H9 (cell line): ENCODE measurements around the gene LYAR. TPM values are rescaled to one million over a fixed set of nuclear protein-coding genes. Genes with fewer than 3 reads are reported as not detected.

Experiments used
- DNase-seq: peaks from one replicate; pipeline ENCODE4 v3.0.0-alpha.2; 2017
- H2AFZ ChIP-seq: one replicate; pipeline ENCODE4 v1.6.1; 2013; ENCODE audit warnings: mild to moderate bottlenecking, low read length, control low read depth, moderate library complexity
- H2AK5ac ChIP-seq: 2 replicates; pipeline ENCODE4 v1.6.1; 2013; ENCODE audit warnings: low read length, control low read depth, mixed read lengths; ENCODE audit not compliant: insufficient read length
- H2BK120ac ChIP-seq: one replicate; pipeline ENCODE4 v1.6.1; 2013; ENCODE audit warnings: low read depth, mild to moderate bottlenecking, low read length, control low read depth, inconsistent platforms; ENCODE audit not compliant: poor library complexity, severe bottlenecking
- H2BK12ac ChIP-seq: 2 replicates; pipeline ENCODE4 v1.6.1; 2013; ENCODE audit warnings: low read length, control low read depth, mixed read lengths, low read depth; ENCODE audit not compliant: insufficient read length
- H2BK15ac ChIP-seq: 2 replicates; pipeline ENCODE4 v1.6.1; 2013; ENCODE audit warnings: low read depth, low read length, control low read depth
- H2BK20ac ChIP-seq: one replicate; pipeline ENCODE4 v1.6.1; 2013; ENCODE audit warnings: low read depth, mild to moderate bottlenecking, low read length, control low read depth, inconsistent platforms; ENCODE audit not compliant: poor library complexity, severe bottlenecking
- H2BK5ac ChIP-seq: 2 replicates; pipeline ENCODE4 v1.6.1; 2013; ENCODE audit warnings: low read length, control low read depth, mixed read lengths; ENCODE audit not compliant: insufficient read length
- H3K14ac ChIP-seq: 2 replicates; pipeline ENCODE4 v1.6.1; 2013; ENCODE audit warnings: low read length, control low read depth; ENCODE audit not compliant: insufficient read depth
- H3K18ac ChIP-seq: 2 replicates; pipeline ENCODE4 v1.6.1; 2013; ENCODE audit warnings: low read depth, mild to moderate bottlenecking, mixed read lengths, low read length, control low read depth; ENCODE audit not compliant: insufficient read length
- H3K23ac ChIP-seq: 2 replicates; pipeline ENCODE4 v1.6.1; 2013; ENCODE audit warnings: low read length, control low read depth, mixed read lengths, low read depth; ENCODE audit not compliant: insufficient read length
- H3K23me2 ChIP-seq: 2 replicates; pipeline ENCODE4 v1.6.1; 2013; ENCODE audit warnings: low read depth, mild to moderate bottlenecking, mixed read lengths, low read length, control low read depth; ENCODE audit not compliant: insufficient read length, poor library complexity, severe bottlenecking
- H3K27ac ChIP-seq: 2 replicates; pipeline ENCODE4 v1.5.1; 2013; ENCODE audit warnings: low read length, control low read depth, mixed read lengths, low read depth; ENCODE audit not compliant: insufficient read length
- H3K27me3 ChIP-seq: 2 replicates; pipeline ENCODE4 v1.6.1; 2013; ENCODE audit warnings: low read length, control low read depth, inconsistent platforms; ENCODE audit not compliant: insufficient read depth
- H3K4ac ChIP-seq: 2 replicates; pipeline ENCODE4 v1.6.1; 2013; ENCODE audit warnings: low read depth, mild to moderate bottlenecking, control low read depth, inconsistent platforms, low read length, moderate library complexity
- H3K4me1 ChIP-seq: 2 replicates; pipeline ENCODE4 v1.6.1; 2013; ENCODE audit warnings: low read length, control low read depth, inconsistent platforms; ENCODE audit not compliant: insufficient read depth
- H3K4me2 ChIP-seq: 2 replicates; pipeline ENCODE4 v1.6.1; 2013; ENCODE audit warnings: low read length, control low read depth, mixed read lengths; ENCODE audit not compliant: insufficient read length, insufficient read depth
- H3K56ac ChIP-seq: 2 replicates; pipeline ENCODE4 v1.6.1; 2013; ENCODE audit warnings: low read depth, mild to moderate bottlenecking, mixed read lengths, low read length, control low read depth; ENCODE audit not compliant: insufficient read length
- H3K79me1 ChIP-seq: 2 replicates; pipeline ENCODE4 v1.6.1; 2013; ENCODE audit warnings: low read depth, mild to moderate bottlenecking, moderate library complexity, low read length, control low read depth, inconsistent platforms; ENCODE audit not compliant: insufficient read depth, poor library complexity, severe bottlenecking
- H3K79me2 ChIP-seq: 2 replicates; pipeline ENCODE4 v1.6.1; 2013; ENCODE audit warnings: low read length, control low read depth, inconsistent platforms; ENCODE audit not compliant: insufficient read depth
- H3K9ac ChIP-seq: 2 replicates; pipeline ENCODE4 v1.6.1; 2013; ENCODE audit warnings: low read length, control low read depth, mixed read lengths; ENCODE audit not compliant: insufficient read length; ENCODE audit errors: extremely low read depth
- H3K9me3 ChIP-seq: one replicate; pipeline ENCODE4 v1.6.1; 2013; ENCODE audit warnings: low read depth, low read length, inconsistent platforms; ENCODE audit not compliant: control insufficient read depth
- H3T11ph ChIP-seq: one replicate; pipeline ENCODE4 v1.6.1; 2013; ENCODE audit warnings: mild to moderate bottlenecking, low read length, control low read depth, inconsistent platforms
- H4K20me1 ChIP-seq: one replicate; pipeline ENCODE4 v1.6.1; 2013; ENCODE audit not compliant: control insufficient read depth, insufficient read length, insufficient read depth
- H4K5ac ChIP-seq: 2 replicates; pipeline ENCODE4 v1.6.1; 2013; ENCODE audit warnings: low read depth, mild to moderate bottlenecking, mixed read lengths, low read length, control low read depth; ENCODE audit not compliant: insufficient read length
- H4K8ac ChIP-seq: replicated peaks from 2 replicates; pipeline ENCODE4 v1.6.1; 2013; ENCODE audit warnings: low read length, control low read depth, mixed read lengths, low read depth; ENCODE audit not compliant: insufficient read length
- H4K91ac ChIP-seq: 2 replicates; pipeline ENCODE4 v1.6.1; 2013; ENCODE audit warnings: low read depth, mild to moderate bottlenecking, moderate library complexity, mixed read lengths, low read length, control low read depth; ENCODE audit not compliant: insufficient read length
- H3K27ac Mint-ChIP-seq, 3 experiments: 2 replicates in 2 of 3; 3 replicates in 1 of 3; pipeline ENCODE4 v1.8.0; 2020 to 2021; ENCODE audit warnings: mixed read lengths in 3 of 3, mild to moderate bottlenecking in 1 of 3, moderate library complexity in 1 of 3
- H3K27me3 Mint-ChIP-seq: 2 replicates; pipeline ENCODE4 v1.8.0; 2021; ENCODE audit warnings: low read depth, mild to moderate bottlenecking, moderate library complexity, mixed read lengths
- H3K36me3 Mint-ChIP-seq, 3 experiments: 2 replicates in 2 of 3; 3 replicates in 1 of 3; pipeline ENCODE4 v1.8.0; 2020 to 2021; ENCODE audit warnings: low read depth in 3 of 3, mixed read lengths in 3 of 3; ENCODE audit not compliant: insufficient read depth in 1 of 3
- H3K4me1 Mint-ChIP-seq, 2 experiments: 2 replicates each; pipeline ENCODE4 v1.8.0; 2020; ENCODE audit warnings: mixed read lengths in 2 of 2
- H3K4me3 Mint-ChIP-seq, 2 experiments: 2 replicates in 1 of 2; 3 replicates in 1 of 2; pipeline ENCODE4 v1.8.0; 2020 to 2021; ENCODE audit warnings: mild to moderate bottlenecking in 2 of 2, mixed read lengths in 2 of 2, moderate library complexity in 1 of 2
- H3K9me3 Mint-ChIP-seq, 2 experiments: 2 replicates in 1 of 2; 3 replicates in 1 of 2; pipeline ENCODE4 v1.8.0; 2020; ENCODE audit warnings: mild to moderate bottlenecking in 2 of 2, mixed read lengths in 2 of 2, moderate library complexity in 1 of 2
- WGBS: extraction: QIAGEN DNeasy Blood & Tissue Kit; methylation state at CpG from one replicate; pipeline ENCODE4 v1.1.7; 2013; ENCODE audit warnings: missing lambda C conversion rate, low lambda C conversion rate, mixed read lengths; ENCODE audit not compliant: insufficient read length; ENCODE audit errors: extremely low coverage; 5-methylcytosine and 5-hydroxymethylcytosine counted together
- total RNA-seq: library from RNA; stranded (reverse); gene quantifications from 2 replicates; pipeline ENCODE4 v1.2.1, GENCODE V29; 2021
- TF ChIP-seq, protein P1 (sequence below): fragments of 200-600 bp; sonication (generic); conservative IDR thresholded peaks from 3 replicates; pipeline ENCODE4 v1.8.0; 2021; ENCODE audit warnings: antibody characterized with exemption, mild to moderate bottlenecking

Gene LYAR
- total RNA-seq, 1 experiment from 2014 or later, result 50.9 TPM

DNA sequence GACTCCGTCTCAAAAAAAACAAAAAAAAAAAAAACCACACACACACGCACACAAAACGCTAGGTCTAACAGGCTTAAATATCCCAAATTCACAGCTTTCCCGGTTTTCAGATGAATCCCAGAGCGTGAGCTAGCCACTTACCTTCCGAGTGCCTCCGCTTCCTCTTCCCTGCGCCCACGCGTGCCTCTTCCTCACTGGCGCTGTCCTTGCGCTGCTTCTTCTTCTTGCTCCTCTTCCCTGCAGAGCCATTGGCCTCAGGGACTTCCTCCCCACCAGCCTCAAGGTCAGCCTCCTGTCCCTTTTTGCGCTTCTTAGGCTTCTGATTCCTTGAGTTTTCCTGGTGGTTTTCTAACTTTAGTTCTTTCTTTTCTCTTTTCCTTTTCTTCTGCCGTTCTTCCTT, 15.7 kb downstream of the LYAR start:
- H3T11ph ChIP-seq, result no peak overlapping the region
- Mint-ChIP-seq H3K9me3 (no peaks in the 10 kb centered on the region; a peak in 1 of 5 replicates), H3K36me3 (peaks cover 34 to 85% (median 57%) of the 10 kb centered on the region in 3 experiments; a peak in 6 of 7 replicates), H3K4me3 (no peak overlapping the region), H3K4me1 (no peaks in the 10 kb centered on the region), H3K27ac (peak overlapping the region in 1 of 3 experiments; percentile 40; a peak in 2 of 7 replicates), H3K27me3 (no peaks in the 10 kb centered on the region)
- H2BK120ac ChIP-seq, result no peak overlapping the region
- H2BK20ac ChIP-seq, result no peak overlapping the region
- H4K8ac ChIP-seq, result no peak overlapping the region
- no peak overlapping the region for H3K4me2 ChIP-seq
- H3K4ac ChIP-seq, result no peak overlapping the region
- H4K5ac ChIP-seq, result no peak overlapping the region
- no peak overlapping the region for H3K56ac ChIP-seq
- DNase-seq, result no peak
- H4K20me1 ChIP-seq, result no peaks in the 10 kb centered on the region
- H2BK15ac ChIP-seq, result no peak overlapping the region
- no peaks in the 10 kb centered on the region for H3K79me2 ChIP-seq
- H3K18ac ChIP-seq, result no peak overlapping the region
- no CpG with 5 or more reads among the region's 14 CpGs for WGBS
- H3K27ac ChIP-seq, result no peak overlapping the region
- no peaks in the 10 kb centered on the region for H3K27me3 ChIP-seq
- no peak overlapping the region for H2AK5ac ChIP-seq
- no peaks in the 10 kb centered on the region for H3K9me3 ChIP-seq
- no peak overlapping the region for H3K14ac ChIP-seq
- no peak overlapping the region for H2BK5ac ChIP-seq
- H3K4me1 ChIP-seq, result no peaks in the 10 kb centered on the region
- no peaks in the 10 kb centered on the region for H3K23me2 ChIP-seq
- TF ChIP-seq, protein P1, sequence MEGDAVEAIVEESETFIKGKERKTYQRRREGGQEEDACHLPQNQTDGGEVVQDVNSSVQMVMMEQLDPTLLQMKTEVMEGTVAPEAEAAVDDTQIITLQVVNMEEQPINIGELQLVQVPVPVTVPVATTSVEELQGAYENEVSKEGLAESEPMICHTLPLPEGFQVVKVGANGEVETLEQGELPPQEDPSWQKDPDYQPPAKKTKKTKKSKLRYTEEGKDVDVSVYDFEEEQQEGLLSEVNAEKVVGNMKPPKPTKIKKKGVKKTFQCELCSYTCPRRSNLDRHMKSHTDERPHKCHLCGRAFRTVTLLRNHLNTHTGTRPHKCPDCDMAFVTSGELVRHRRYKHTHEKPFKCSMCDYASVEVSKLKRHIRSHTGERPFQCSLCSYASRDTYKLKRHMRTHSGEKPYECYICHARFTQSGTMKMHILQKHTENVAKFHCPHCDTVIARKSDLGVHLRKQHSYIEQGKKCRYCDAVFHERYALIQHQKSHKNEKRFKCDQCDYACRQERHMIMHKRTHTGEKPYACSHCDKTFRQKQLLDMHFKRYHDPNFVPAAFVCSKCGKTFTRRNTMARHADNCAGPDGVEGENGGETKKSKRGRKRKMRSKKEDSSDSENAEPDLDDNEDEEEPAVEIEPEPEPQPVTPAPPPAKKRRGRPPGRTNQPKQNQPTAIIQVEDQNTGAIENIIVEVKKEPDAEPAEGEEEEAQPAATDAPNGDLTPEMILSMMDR, result no peak
- H3K79me1 ChIP-seq, result no peaks in the 10 kb centered on the region
- H2BK12ac ChIP-seq, result no peak overlapping the region
- no peak overlapping the region for H2AFZ ChIP-seq
- no peak overlapping the region for H4K91ac ChIP-seq
- H3K9ac ChIP-seq, result no peak overlapping the region
- no peak overlapping the region for H3K23ac ChIP-seq
